Esophagus muscularis mucosa (tissue), 4 donors: ENCODE data around the gene NSMCE1. TPM values are rescaled to one million over a fixed set of nuclear protein-coding genes. Genes with fewer than 3 reads are reported as not detected.

ENCODE experiments used
- DNase-seq: peaks from one replicate; pipeline ENCODE4 v3.0.0-alpha.2; 2017; ENCODE audit errors: extremely low spot score
- H3K27ac ChIP-seq, 4 donors: fragments of 200-600 bp; sonication (generic); replicated peaks in 1 of 4; 1 replicate in 3 of 4; 2 replicates in 1 of 4; pipeline ENCODE4 v1.5.1; 2016 to 2019; ENCODE audit warnings: mild to moderate bottlenecking in 1 of 4
- H3K27me3 ChIP-seq, 4 donors: fragments of 200-600 bp; sonication (generic); one replicate each; pipeline versions ENCODE4 v1.5.1 to v1.6.0; 2016 to 2019
- H3K36me3 ChIP-seq, 4 donors: fragments of 200-600 bp; sonication (generic); one replicate each; pipeline ENCODE4 v1.5.1; 2016 to 2019
- H3K4me1 ChIP-seq, 4 donors: fragments of 200-600 bp; sonication (generic); one replicate each; pipeline ENCODE4 v1.5.1; 2016 to 2019
- H3K4me3 ChIP-seq, 4 donors: fragments of 200-600 bp; sonication (generic); 1 replicate in 2 of 4; 2 replicates in 2 of 4; pipeline ENCODE4 v1.5.1; 2016 to 2019; ENCODE audit warnings: mild to moderate bottlenecking in 4 of 4, moderate library complexity in 1 of 4
- H3K9me3 ChIP-seq, 4 donors: fragments of 200-600 bp; sonication (generic); 1 replicate in 3 of 4; 2 replicates in 1 of 4; pipeline ENCODE4 v1.5.1; 2016 to 2019
- EP300 ChIP-seq: sonication (generic); formaldehyde crosslinking; IDR thresholded peaks from one replicate; pipeline ENCODE4 v1.6.1; 2017; ENCODE audit warnings: antibody characterized with exemption
- POLR2A ChIP-seq: fragments of 450-650 bp; IDR thresholded peaks from one replicate; pipeline ENCODE4 v1.6.1; 2017; ENCODE audit warnings: antibody characterized with exemption, moderate library complexity, mild to moderate bottlenecking, low read depth
- POLR2AphosphoS5 ChIP-seq, 2 donors: sonication (generic); formaldehyde crosslinking; IDR thresholded peaks; one replicate each; pipeline ENCODE4 v1.6.1; 2017; ENCODE audit warnings: antibody characterized with exemption in 2 of 2
- WGBS: methylation state at CpG from one replicate; pipeline ENCODE4 v1.1.5; 2018; 5-methylcytosine and 5-hydroxymethylcytosine counted together
- intact Hi-C: fragments of 100-400 bp; cut with DNase I; formaldehyde crosslinking; loops from one replicate; pipeline ENCODE4 v1.15.1; 2023
- total RNA-seq, 4 donors: library from RNA; depleted of rRNA; stranded (reverse); fragments of >200 nt; gene quantifications; one replicate each; pipeline versions ENCODE4 v1.1.0 to v1.2.1, GENCODE V29; 2016
- TF ChIP-seq, protein P1 (sequence below), 3 experiments: fragments of 200-600 bp in 2 of 3; fragments of 450-650 bp in 1 of 3; sonication (generic) in 2 of 3; IDR thresholded peaks; one replicate each; pipeline ENCODE4 v1.5.1; 2017 to 2019; ENCODE audit warnings: antibody characterized with exemption in 3 of 3, mild to moderate bottlenecking in 2 of 3, moderate library complexity in 1 of 3

NSMCE1 gene
- total RNA-seq, 4 donors from 2014 or later, result 49.7 to 68.8 (median 64.0) TPM

GRCh38 chr16:27303256-27304100, 34.9 kb upstream of the NSMCE1 start:
- Histone ChIP-seq H3K4me3 (no peak overlapping the region), H3K4me1 (peaks cover 0 to 14% (median 8%) of the 10 kb centered on the region in 4 donors), H3K27ac (no peak overlapping the region), H3K9me3 (no peaks in the 10 kb centered on the region), H3K27me3 (no peaks in the 10 kb centered on the region), H3K36me3 (no peaks in the 10 kb centered on the region)
- WGBS, result 92% methylated on average over 12 of the region's 12 CpGs
- DNase-seq, result no peak
- TF ChIP-seq, protein P1, sequence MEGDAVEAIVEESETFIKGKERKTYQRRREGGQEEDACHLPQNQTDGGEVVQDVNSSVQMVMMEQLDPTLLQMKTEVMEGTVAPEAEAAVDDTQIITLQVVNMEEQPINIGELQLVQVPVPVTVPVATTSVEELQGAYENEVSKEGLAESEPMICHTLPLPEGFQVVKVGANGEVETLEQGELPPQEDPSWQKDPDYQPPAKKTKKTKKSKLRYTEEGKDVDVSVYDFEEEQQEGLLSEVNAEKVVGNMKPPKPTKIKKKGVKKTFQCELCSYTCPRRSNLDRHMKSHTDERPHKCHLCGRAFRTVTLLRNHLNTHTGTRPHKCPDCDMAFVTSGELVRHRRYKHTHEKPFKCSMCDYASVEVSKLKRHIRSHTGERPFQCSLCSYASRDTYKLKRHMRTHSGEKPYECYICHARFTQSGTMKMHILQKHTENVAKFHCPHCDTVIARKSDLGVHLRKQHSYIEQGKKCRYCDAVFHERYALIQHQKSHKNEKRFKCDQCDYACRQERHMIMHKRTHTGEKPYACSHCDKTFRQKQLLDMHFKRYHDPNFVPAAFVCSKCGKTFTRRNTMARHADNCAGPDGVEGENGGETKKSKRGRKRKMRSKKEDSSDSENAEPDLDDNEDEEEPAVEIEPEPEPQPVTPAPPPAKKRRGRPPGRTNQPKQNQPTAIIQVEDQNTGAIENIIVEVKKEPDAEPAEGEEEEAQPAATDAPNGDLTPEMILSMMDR (IDR thresholded peaks at IDR 0.05), result no peak
- no peak for TF ChIP-seq POLR2A
- no peak for TF ChIP-seq EP300
- no peak for TF ChIP-seq POLR2AphosphoS5 (IDR thresholded peaks at IDR 0.05)
- intact Hi-C loops, result no loop called here

DNA sequence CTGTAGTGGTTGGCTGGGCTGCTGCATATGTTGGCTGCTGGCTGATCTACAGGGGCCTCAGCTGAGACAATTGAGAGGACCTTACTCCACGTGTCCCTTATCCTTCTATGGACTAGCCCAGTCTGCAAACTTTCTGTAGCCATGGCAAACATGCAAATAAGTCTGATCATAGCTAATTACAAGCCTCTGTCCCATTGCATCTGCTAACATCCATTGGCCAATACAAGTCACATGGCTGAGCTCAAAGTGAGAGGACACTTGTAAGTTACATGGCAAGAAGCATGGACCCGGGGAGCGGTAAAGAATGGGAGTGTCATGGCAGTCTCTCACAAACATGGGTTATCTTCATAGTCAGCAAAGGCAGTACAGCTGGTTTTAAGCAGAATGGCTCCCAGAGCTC, 33.6 kb upstream of the NSMCE1 start:
- no peak overlapping the region for H3K4me3 ChIP-seq

DNA sequence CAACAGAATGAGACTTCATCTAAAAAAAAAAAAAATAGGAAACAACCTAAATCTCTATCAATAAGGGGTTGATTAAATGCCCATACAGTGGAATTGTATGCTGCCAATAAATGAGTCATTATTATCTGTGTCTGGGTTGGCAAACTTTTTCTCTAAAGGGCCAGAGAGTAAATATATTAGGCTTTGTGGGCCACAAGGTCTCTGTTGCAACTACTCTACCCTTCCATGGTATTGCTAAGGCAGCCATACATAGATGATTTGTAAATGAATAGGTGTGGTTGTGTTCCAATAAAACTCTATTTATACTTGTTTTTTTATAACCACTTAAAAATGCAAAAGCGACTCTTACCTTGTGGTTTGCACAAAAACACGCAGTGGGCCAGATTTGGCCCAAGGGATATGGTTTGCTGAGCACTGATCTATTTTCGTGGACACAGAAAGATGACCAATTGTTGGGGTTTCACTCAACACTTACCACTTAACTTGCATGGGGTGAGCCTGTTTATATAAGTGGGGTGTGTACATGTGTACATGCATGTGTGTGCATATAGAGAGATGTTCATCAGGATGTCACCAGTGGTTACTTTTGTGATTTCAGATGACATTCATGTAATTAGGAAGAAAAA, 32.8 kb upstream of the NSMCE1 start:
- DNase-seq, result no peak
- intact Hi-C loops, result no loop called here
- no peaks in the 10 kb centered on the region for H3K27me3 ChIP-seq
- no peak for TF ChIP-seq EP300
- TF ChIP-seq, protein P1 (IDR thresholded peaks at IDR 0.05), result no peak
- no peak for TF ChIP-seq POLR2AphosphoS5 (IDR thresholded peaks at IDR 0.05)
- TF ChIP-seq POLR2A, result no peak
- H3K4me1 ChIP-seq, result peaks cover 0 to 14% (median 8%) of the 10 kb centered on the region in 4 donors
- no peak overlapping the region for H3K4me3 ChIP-seq
- no peaks in the 10 kb centered on the region for H3K36me3 ChIP-seq
- H3K9me3 ChIP-seq, result no peaks in the 10 kb centered on the region
- H3K27ac ChIP-seq, result no peak overlapping the region
- WGBS, result 88% methylated on average over 3 of the region's 3 CpGs

More for the DNA sequence above, 33.6 kb upstream of the NSMCE1 start:
- 94% methylated on average over 3 of the region's 3 CpGs for WGBS
- intact Hi-C loops, result no loop called here
- H3K4me1 ChIP-seq, result peaks cover 0 to 14% (median 8%) of the 10 kb centered on the region in 4 donors
- TF ChIP-seq POLR2AphosphoS5 (IDR thresholded peaks at IDR 0.05) (no peak), EP300 (no peak), POLR2A (no peak)
- TF ChIP-seq, protein P1 (IDR thresholded peaks at IDR 0.05), result no peak
- H3K9me3 ChIP-seq, result no peaks in the 10 kb centered on the region
- no peaks in the 10 kb centered on the region for H3K27me3 ChIP-seq
- no peak for DNase-seq
- H3K27ac ChIP-seq, result no peak overlapping the region
- H3K36me3 ChIP-seq, result no peaks in the 10 kb centered on the region

- intact Hi-C loops, result no loop called here
- Histone ChIP-seq H3K36me3 (no peaks in the 10 kb centered on the region), H3K9me3 (no peaks in the 10 kb centered on the region), H3K4me1 (no peaks in the 10 kb centered on the region), H3K27ac (no peak overlapping the region), H3K4me3 (no peak overlapping the region), H3K27me3 (no peaks in the 10 kb centered on the region)
- 92% methylated on average over 5 of the region's 5 CpGs for WGBS
- TF ChIP-seq, protein P1 (IDR thresholded peaks at IDR 0.05), result no peak
- TF ChIP-seq EP300, result no peak
- no peak for TF ChIP-seq POLR2A
- no peak for TF ChIP-seq POLR2AphosphoS5 (IDR thresholded peaks at IDR 0.05)
- DNase-seq, result no peak
These were observed 29.6 kb upstream of the NSMCE1 start for GRCh38 chr16:27298132-27298531.
